Measurements from ENCODE around the gene KLHL17. TPM values are rescaled to one million over a fixed set of nuclear protein-coding genes. Genes with fewer than 3 reads are reported as not detected.
A peak's percentile ranks its signal among the peaks of the same experiment; 100 is the strongest.

Gene KLHL17
- total and polyA plus RNA-seq, 9 of the 15 experiments (the other 6 are each of a cell fraction or from before 2014, with no cell fraction given) = 0.14 to 84.8 (median 13.0) TPM

DNA sequence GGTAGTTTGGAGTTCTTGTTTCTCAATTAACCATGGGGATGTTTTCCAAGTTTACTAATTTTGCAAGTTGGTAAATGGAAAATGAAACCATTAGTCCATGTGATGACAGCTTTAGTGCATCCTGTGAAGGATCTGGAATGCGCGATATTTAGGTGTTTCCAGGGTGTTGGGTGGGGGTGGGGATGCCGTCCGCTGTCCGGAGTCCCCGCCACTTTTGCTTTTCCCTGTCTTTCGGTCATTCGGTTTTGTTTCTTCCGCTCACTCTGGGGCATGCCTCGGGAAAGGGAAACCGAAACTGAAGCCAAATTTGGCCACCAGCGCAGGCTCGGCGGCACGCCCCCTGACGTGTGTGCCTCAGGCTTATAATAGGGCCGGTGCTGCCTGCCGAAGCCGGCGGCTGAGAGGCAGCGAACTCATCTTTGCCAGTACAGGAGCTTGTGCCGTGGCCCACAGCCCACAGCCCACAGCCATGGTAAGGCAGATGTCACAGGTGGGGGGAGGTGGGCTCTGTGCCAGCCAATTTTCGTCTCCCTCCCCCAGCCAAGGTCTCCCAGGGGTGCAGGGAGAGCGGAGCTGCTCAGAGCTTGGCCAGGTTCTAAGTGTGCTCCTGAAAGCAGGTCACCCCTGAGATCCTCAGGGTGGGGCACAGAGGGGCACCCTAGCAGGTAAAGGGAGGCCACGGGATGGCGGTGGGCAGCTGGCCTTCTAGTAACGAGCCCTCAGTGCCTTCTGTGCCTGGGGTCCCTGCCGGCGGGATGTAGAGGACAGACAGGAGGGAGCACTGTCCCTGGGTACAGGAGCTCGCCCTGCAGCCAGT lies 52.9 kb downstream of the KLHL17 start, which contains the start of gene ISG15 (continued):
- TF ChIP-seq RFX5 (IDR thresholded peaks at IDR 0.05; ENCODE audit: low read depth, low read length) (no peak), ZNF311 (CRISPR knock-in tag; IDR thresholded peaks at IDR 0.05) (no peak), ELF1 (tag; IDR thresholded peaks at IDR 0.05) (peak; percentile 63), ZNF77 (CRISPR knock-in tag; IDR thresholded peaks at IDR 0.05) (0 out of 2 replicates have a peak, but pooled peaks have one; percentile 30), GTF2E2 (tag; IDR thresholded peaks at IDR 0.05) (no peak), CHD4 (IDR thresholded peaks at IDR 0.05; ENCODE audit: insufficient read depth, insufficient replicate concordance, low read depth, low read length, poor library complexity, severe bottlenecking) (no peak), ZNF354B (CRISPR knock-in tag; IDR thresholded peaks at IDR 0.05) (no peak), MEIS2 (IDR thresholded peaks at IDR 0.05; ENCODE audit: partially characterized antibody) (peak; percentile 97), XRCC5 (IDR thresholded peaks at IDR 0.05; ENCODE audit: low read depth, low read length) (no peak), GATAD2B (IDR thresholded peaks at IDR 0.05; ENCODE audit: borderline replicate concordance) (peak; percentile 15; the same call in 1 of the 2 replicates), ZNF436 (CRISPR knock-in tag; IDR thresholded peaks at IDR 0.05) (no peak), BHLHE40 (IDR thresholded peaks at IDR 0.05; ENCODE audit: low read length) (peak; percentile 89), ZFP30 (CRISPR knock-in tag; IDR thresholded peaks at IDR 0.05; ENCODE audit: borderline replicate concordance) (no peak), PHF20 (IDR thresholded peaks at IDR 0.05; ENCODE audit: partially characterized antibody) (peak; percentile 60), RBM25 (IDR thresholded peaks at IDR 0.05; ENCODE audit: low read depth, low read length, severe bottlenecking) (no peak), POLR2B (IDR thresholded peaks at IDR 0.05; ENCODE audit: low read depth, partially characterized antibody) (no peak)
- TF ChIP-seq, protein P1, sequence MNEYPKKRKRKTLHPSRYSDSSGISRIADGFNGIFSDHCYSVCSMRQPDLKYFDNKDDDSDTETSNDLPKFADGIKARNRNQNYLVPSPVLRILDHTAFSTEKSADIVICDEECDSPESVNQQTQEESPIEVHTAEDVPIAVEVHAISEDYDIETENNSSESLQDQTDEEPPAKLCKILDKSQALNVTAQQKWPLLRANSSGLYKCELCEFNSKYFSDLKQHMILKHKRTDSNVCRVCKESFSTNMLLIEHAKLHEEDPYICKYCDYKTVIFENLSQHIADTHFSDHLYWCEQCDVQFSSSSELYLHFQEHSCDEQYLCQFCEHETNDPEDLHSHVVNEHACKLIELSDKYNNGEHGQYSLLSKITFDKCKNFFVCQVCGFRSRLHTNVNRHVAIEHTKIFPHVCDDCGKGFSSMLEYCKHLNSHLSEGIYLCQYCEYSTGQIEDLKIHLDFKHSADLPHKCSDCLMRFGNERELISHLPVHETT (CRISPR knock-in tag; conservative IDR thresholded peaks at IDR 0.05 in 1 of 2, IDR thresholded peaks at IDR 0.05 in 1 of 2) = peak in 1 of 2 experiments; percentile 87; a peak in 1 of 4 replicates
- TF ChIP-seq, protein P2, sequence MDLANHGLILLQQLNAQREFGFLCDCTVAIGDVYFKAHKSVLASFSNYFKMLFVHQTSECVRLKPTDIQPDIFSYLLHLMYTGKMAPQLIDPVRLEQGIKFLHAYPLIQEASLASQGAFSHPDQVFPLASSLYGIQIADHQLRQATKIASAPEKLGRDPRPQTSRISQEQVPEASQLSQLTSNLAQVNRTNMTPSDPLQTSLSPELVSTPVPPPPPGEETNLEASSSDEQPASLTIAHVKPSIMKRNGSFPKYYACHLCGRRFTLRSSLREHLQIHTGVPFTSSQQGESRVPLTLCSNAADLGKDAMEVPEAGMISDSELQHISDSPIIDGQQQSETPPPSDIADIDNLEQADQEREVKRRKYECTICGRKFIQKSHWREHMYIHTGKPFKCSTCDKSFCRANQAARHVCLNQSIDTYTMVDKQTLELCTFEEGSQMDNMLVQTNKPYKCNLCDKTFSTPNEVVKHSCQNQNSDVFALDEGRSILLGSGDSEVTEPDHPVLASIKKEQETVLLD (IDR thresholded peaks at IDR 0.05) = 0 out of 2 replicates have a peak, but pooled peaks have one; percentile 43
- TF ChIP-seq, protein P3, sequence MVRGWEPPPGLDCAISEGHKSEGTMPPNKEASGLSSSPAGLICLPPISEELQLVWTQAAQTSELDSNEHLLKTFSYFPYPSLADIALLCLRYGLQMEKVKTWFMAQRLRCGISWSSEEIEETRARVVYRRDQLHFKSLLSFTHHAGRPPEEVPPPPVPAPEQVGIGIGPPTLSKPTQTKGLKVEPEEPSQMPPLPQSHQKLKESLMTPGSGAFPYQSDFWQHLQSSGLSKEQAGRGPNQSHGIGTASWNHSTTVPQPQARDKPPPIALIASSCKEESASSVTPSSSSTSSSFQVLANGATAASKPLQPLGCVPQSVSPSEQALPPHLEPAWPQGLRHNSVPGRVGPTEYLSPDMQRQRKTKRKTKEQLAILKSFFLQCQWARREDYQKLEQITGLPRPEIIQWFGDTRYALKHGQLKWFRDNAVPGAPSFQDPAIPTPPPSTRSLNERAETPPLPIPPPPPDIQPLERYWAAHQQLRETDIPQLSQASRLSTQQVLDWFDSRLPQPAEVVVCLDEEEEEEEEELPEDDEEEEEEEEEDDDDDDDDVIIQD (CRISPR knock-in tag; IDR thresholded peaks at IDR 0.05) = no peak
- TF ChIP-seq, protein P4, sequence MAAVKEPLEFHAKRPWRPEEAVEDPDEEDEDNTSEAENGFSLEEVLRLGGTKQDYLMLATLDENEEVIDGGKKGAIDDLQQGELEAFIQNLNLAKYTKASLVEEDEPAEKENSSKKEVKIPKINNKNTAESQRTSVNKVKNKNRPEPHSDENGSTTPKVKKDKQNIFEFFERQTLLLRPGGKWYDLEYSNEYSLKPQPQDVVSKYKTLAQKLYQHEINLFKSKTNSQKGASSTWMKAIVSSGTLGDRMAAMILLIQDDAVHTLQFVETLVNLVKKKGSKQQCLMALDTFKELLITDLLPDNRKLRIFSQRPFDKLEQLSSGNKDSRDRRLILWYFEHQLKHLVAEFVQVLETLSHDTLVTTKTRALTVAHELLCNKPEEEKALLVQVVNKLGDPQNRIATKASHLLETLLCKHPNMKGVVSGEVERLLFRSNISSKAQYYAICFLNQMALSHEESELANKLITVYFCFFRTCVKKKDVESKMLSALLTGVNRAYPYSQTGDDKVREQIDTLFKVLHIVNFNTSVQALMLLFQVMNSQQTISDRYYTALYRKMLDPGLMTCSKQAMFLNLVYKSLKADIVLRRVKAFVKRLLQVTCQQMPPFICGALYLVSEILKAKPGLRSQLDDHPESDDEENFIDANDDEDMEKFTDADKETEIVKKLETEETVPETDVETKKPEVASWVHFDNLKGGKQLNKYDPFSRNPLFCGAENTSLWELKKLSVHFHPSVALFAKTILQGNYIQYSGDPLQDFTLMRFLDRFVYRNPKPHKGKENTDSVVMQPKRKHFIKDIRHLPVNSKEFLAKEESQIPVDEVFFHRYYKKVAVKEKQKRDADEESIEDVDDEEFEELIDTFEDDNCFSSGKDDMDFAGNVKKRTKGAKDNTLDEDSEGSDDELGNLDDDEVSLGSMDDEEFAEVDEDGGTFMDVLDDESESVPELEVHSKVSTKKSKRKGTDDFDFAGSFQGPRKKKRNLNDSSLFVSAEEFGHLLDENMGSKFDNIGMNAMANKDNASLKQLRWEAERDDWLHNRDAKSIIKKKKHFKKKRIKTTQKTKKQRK (IDR thresholded peaks at IDR 0.05; ENCODE audit: borderline replicate concordance, low read depth, low read length) = no peak
